Caco-2 (cell line): ENCODE data around the gene CFAP54. TPM values are rescaled to one million over a fixed set of nuclear protein-coding genes. Genes with fewer than 3 reads are reported as not detected.
"Not testable (repeated sequence)": the region's sequence is repeated elsewhere in the genome, so short reads cannot be mapped to it uniquely, and the experiment has no call there.

Experiments
- BruUV-seq: library from RNA; stranded (reverse); fragments of 400-500 nt; replicated peaks from 2 replicates; lab custom pipeline; 2021; lab: Mats Ljungman, UMichigan
- CTCF ChIA-PET: fragments of 300-600 bp; sonication (Branson Sonifier 250); formaldehyde crosslinking; loops from one replicate; lab custom pipeline; 2022; ENCODE audit warnings: antibody characterized with exemption; lab: Charles Lee
- POLR2A ChIA-PET: fragments of 300-600 bp; sonication (Branson Sonifier 250); formaldehyde crosslinking; loops from one replicate; lab custom pipeline; 2022; ENCODE audit warnings: antibody characterized with exemption; lab: Charles Lee
- DNase-seq, 2 experiments: peaks; one replicate each; pipeline versions ENCODE4 v3.0.0 to v3.0.0-alpha.2; 2020 to 2022
- H3K27me3 ChIP-seq: replicated peaks from 2 replicates; pipeline ENCODE4 v1.6.0; 2011; ENCODE audit warnings: low read length; ENCODE audit not compliant: control insufficient read depth, insufficient read depth
- H3K36me3 ChIP-seq: 2 replicates; pipeline ENCODE4 v1.5.1; 2011; ENCODE audit warnings: low read length; ENCODE audit not compliant: control insufficient read depth, insufficient read depth
- H3K4me1 ChIP-seq: fragments of 250-450 bp; sonication (Bioruptor Pico); 2 replicates; pipeline ENCODE4 v1.5.1; 2020; ENCODE audit warnings: mild to moderate bottlenecking
- H3K4me3 ChIP-seq: 2 replicates; pipeline ENCODE4 v1.5.1; 2011; ENCODE audit warnings: low read depth, mild to moderate bottlenecking, control low read depth, low read length
- H3K9me3 ChIP-seq: fragments of 250-450 bp; sonication (Bioruptor Pico); 2 replicates; pipeline ENCODE4 v1.5.1; 2020; ENCODE audit warnings: mild to moderate bottlenecking, moderate library complexity
- H3K27ac Mint-ChIP-seq: one replicate; pipeline ENCODE4 v1.8.0; 2022; ENCODE audit warnings: mixed read lengths; ENCODE audit not compliant: unreplicated experiment
- H3K27me3 Mint-ChIP-seq: one replicate; pipeline ENCODE4 v1.8.0; 2022; ENCODE audit warnings: mixed read lengths; ENCODE audit not compliant: insufficient read depth, unreplicated experiment
- H3K36me3 Mint-ChIP-seq: one replicate; pipeline ENCODE4 v1.8.0; 2022; ENCODE audit warnings: mild to moderate bottlenecking, mixed read lengths; ENCODE audit not compliant: insufficient read depth, unreplicated experiment
- H3K4me1 Mint-ChIP-seq: one replicate; pipeline ENCODE4 v1.8.0; 2022; ENCODE audit warnings: low read depth, mixed read lengths; ENCODE audit not compliant: unreplicated experiment
- H3K4me3 Mint-ChIP-seq: one replicate; pipeline ENCODE4 v1.8.0; 2022; ENCODE audit warnings: mild to moderate bottlenecking, moderate library complexity, mixed read lengths; ENCODE audit not compliant: unreplicated experiment
- H3K9me3 Mint-ChIP-seq: one replicate; pipeline ENCODE4 v1.8.0; 2022; ENCODE audit warnings: mixed read lengths; ENCODE audit not compliant: unreplicated experiment
- intact Hi-C: fragments of 100-400 bp; cut with micrococcal nuclease; formaldehyde crosslinking; loops from one replicate; pipeline ENCODE4 v1.10.0; 2022; ENCODE audit not compliant: unreplicated experiment
- total RNA-seq: library from RNA; stranded (reverse); gene quantifications from 2 replicates; pipeline ENCODE4 v1.2.3, GENCODE V29; 2022
- TF ChIP-seq, protein P1 (sequence below), 2 experiments: fragments of 200-600 bp in 1 of 2; IDR thresholded peaks; 1 replicate in 1 of 2; 2 replicates in 1 of 2; pipeline versions ENCODE4 v1.5.1 to v1.8.0; 2011 to 2022; ENCODE audit warnings: antibody characterized with exemption in 1 of 2, control low read depth in 1 of 2, inconsistent platforms in 1 of 2, low read depth in 1 of 2, low read length in 1 of 2, mild to moderate bottlenecking in 1 of 2, moderate library complexity in 1 of 2; ENCODE audit not compliant: insufficient read depth in 1 of 2, severe bottlenecking in 1 of 2, unreplicated experiment in 1 of 2

The CFAP54 gene
- total RNA-seq, 1 experiment from 2014 or later = 0.14 TPM

DNA sequence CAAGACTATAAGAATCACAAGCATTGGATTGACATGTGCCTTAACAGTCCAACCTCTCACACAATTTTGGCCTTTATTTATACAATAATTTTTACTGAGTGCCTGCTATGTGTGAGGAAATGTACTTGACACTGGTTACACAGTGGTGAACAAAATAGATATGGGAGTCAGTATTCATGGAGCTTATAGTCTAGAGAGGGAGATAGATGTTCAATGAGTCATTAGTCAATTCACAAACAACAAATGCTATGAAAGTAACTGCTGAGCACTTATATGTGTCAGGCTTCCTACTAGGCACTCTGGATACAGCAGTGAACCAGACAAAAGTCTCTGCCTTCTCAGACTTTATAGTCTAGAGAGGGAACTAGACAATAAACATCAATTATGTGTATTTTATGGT, 3.7 kb downstream of the CFAP54 start:
- BruUV-seq = no TSS peak
- Mint-ChIP-seq H3K36me3 (no peaks in the 10 kb centered on the region), H3K27ac (no peak overlapping the region), H3K27me3 (peaks cover 5% of the 10 kb centered on the region), H3K4me3 (no peak overlapping the region), H3K4me1 (no peaks in the 10 kb centered on the region), H3K9me3 (no peaks in the 10 kb centered on the region)
- H3K9me3 ChIP-seq = no peaks in the 10 kb centered on the region
- no peaks in the 10 kb centered on the region for H3K27me3 ChIP-seq
- DNase-seq = no peak
- H3K4me3 ChIP-seq = no peak overlapping the region
- CTCF ChIA-PET = no interaction called here
- no peaks in the 10 kb centered on the region for H3K36me3 ChIP-seq
- H3K4me1 ChIP-seq = 0 out of 2 replicates have a peak, but pooled peaks cover 3% of the 10 kb centered on the region
- POLR2A ChIA-PET = no interaction called here
- intact Hi-C loops = no loop called here
- TF ChIP-seq, protein P1, sequence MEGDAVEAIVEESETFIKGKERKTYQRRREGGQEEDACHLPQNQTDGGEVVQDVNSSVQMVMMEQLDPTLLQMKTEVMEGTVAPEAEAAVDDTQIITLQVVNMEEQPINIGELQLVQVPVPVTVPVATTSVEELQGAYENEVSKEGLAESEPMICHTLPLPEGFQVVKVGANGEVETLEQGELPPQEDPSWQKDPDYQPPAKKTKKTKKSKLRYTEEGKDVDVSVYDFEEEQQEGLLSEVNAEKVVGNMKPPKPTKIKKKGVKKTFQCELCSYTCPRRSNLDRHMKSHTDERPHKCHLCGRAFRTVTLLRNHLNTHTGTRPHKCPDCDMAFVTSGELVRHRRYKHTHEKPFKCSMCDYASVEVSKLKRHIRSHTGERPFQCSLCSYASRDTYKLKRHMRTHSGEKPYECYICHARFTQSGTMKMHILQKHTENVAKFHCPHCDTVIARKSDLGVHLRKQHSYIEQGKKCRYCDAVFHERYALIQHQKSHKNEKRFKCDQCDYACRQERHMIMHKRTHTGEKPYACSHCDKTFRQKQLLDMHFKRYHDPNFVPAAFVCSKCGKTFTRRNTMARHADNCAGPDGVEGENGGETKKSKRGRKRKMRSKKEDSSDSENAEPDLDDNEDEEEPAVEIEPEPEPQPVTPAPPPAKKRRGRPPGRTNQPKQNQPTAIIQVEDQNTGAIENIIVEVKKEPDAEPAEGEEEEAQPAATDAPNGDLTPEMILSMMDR (IDR thresholded peaks at IDR 0.05; ENCODE audit: insufficient read depth in 1 of 2, low read depth in 1 of 2, low read length in 1 of 2, severe bottlenecking in 1 of 2, unreplicated experiment in 1 of 2) = no peak

DNA sequence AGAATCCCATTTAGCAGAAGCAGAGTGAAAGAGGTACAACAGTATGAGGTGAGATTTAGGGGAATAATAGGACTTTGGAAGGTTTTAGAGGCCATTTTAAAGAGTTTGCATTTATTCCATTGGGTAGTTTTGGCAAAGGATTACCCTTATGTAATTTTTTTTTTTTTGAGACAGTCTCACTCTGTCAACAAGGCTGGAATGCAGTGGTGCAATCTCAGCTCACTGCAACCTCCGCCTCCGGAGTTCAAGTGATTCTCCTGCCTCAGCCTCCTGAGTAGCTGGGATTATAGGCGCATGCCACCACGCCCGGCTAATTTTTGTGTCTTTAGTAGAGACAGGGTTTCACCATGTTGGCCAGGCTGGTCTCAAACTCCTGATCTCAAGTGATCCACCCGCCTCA, 4.8 kb downstream of the CFAP54 start:
- H3K27me3 ChIP-seq, H3K4me3 ChIP-seq, H3K9me3 ChIP-seq, H3K4me1 Mint-ChIP-seq, H3K36me3 Mint-ChIP-seq, CTCF ChIA-PET, H3K4me3 Mint-ChIP-seq, H3K27me3 Mint-ChIP-seq, H3K36me3 ChIP-seq, POLR2A ChIA-PET, H3K27ac Mint-ChIP-seq, H3K4me1 ChIP-seq, BruUV-seq, DNase-seq, intact Hi-C loops, H3K9me3 Mint-ChIP-seq: not testable (repeated sequence)

DNA sequence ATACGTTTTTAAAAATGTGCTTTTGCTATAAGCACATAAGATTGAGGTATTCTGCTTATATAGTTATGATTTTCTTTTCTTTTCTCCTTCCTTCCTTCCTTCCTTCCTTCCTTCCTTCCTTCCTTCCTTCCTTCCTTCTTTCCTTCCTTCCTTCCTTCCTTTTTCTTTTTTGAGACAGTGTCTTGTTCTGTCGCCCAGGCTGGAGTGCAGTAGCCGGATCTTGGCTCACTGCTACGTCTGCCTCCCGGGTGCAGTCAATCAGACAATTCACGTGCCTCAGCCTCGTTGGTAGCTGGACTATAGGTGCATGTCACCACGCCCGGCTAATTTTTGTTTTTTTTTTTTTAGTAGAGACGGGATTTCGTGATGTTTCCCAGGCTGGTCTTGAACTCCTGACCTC, 5.8 kb downstream of the CFAP54 start:
- H3K27me3 Mint-ChIP-seq = peaks cover 5% of the 10 kb centered on the region
- Histone ChIP-seq H3K36me3 (no peaks in the 10 kb centered on the region), H3K27me3 (no peaks in the 10 kb centered on the region), H3K4me3 (no peak overlapping the region), H3K9me3 (no peaks in the 10 kb centered on the region), H3K4me1 (0 out of 2 replicates have a peak, but pooled peaks cover 3% of the 10 kb centered on the region)
- no peaks in the 10 kb centered on the region for H3K9me3 Mint-ChIP-seq
- ChIA-PET CTCF (no interaction called here), POLR2A (no interaction called here)
- H3K36me3 Mint-ChIP-seq = no peaks in the 10 kb centered on the region
- H3K27ac Mint-ChIP-seq = no peak overlapping the region
- DNase-seq = no peak
- no TSS peak for BruUV-seq
- H3K4me1 Mint-ChIP-seq = no peaks in the 10 kb centered on the region
- intact Hi-C loops = no loop called here
- TF ChIP-seq, protein P1 (IDR thresholded peaks at IDR 0.05; ENCODE audit: insufficient read depth in 1 of 2, low read depth in 1 of 2, low read length in 1 of 2, severe bottlenecking in 1 of 2, unreplicated experiment in 1 of 2) = no peak
- no peak overlapping the region for H3K4me3 Mint-ChIP-seq
